H9 (cell line): ENCODE data around the gene MAP2K7. TPM values are rescaled to one million over a fixed set of nuclear protein-coding genes. Genes with fewer than 3 reads are reported as not detected.

Source experiments
- DNase-seq: peaks from one replicate; pipeline ENCODE4 v3.0.0-alpha.2; 2017
- H2AFZ ChIP-seq: one replicate; pipeline ENCODE4 v1.6.1; 2013; ENCODE audit warnings: mild to moderate bottlenecking, low read length, control low read depth, moderate library complexity
- H2AK5ac ChIP-seq: 2 replicates; pipeline ENCODE4 v1.6.1; 2013; ENCODE audit warnings: low read length, control low read depth, mixed read lengths; ENCODE audit not compliant: insufficient read length
- H2BK120ac ChIP-seq: one replicate; pipeline ENCODE4 v1.6.1; 2013; ENCODE audit warnings: low read depth, mild to moderate bottlenecking, low read length, control low read depth, inconsistent platforms; ENCODE audit not compliant: poor library complexity, severe bottlenecking
- H2BK12ac ChIP-seq: 2 replicates; pipeline ENCODE4 v1.6.1; 2013; ENCODE audit warnings: low read length, control low read depth, mixed read lengths, low read depth; ENCODE audit not compliant: insufficient read length
- H2BK15ac ChIP-seq: 2 replicates; pipeline ENCODE4 v1.6.1; 2013; ENCODE audit warnings: low read depth, low read length, control low read depth
- H2BK20ac ChIP-seq: one replicate; pipeline ENCODE4 v1.6.1; 2013; ENCODE audit warnings: low read depth, mild to moderate bottlenecking, low read length, control low read depth, inconsistent platforms; ENCODE audit not compliant: poor library complexity, severe bottlenecking
- H2BK5ac ChIP-seq: 2 replicates; pipeline ENCODE4 v1.6.1; 2013; ENCODE audit warnings: low read length, control low read depth, mixed read lengths; ENCODE audit not compliant: insufficient read length
- H3K14ac ChIP-seq: 2 replicates; pipeline ENCODE4 v1.6.1; 2013; ENCODE audit warnings: low read length, control low read depth; ENCODE audit not compliant: insufficient read depth
- H3K18ac ChIP-seq: 2 replicates; pipeline ENCODE4 v1.6.1; 2013; ENCODE audit warnings: low read depth, mild to moderate bottlenecking, mixed read lengths, low read length, control low read depth; ENCODE audit not compliant: insufficient read length
- H3K23ac ChIP-seq: 2 replicates; pipeline ENCODE4 v1.6.1; 2013; ENCODE audit warnings: low read length, control low read depth, mixed read lengths, low read depth; ENCODE audit not compliant: insufficient read length
- H3K23me2 ChIP-seq: 2 replicates; pipeline ENCODE4 v1.6.1; 2013; ENCODE audit warnings: low read depth, mild to moderate bottlenecking, mixed read lengths, low read length, control low read depth; ENCODE audit not compliant: insufficient read length, poor library complexity, severe bottlenecking
- H3K27ac ChIP-seq: 2 replicates; pipeline ENCODE4 v1.5.1; 2013; ENCODE audit warnings: low read length, control low read depth, mixed read lengths, low read depth; ENCODE audit not compliant: insufficient read length
- H3K27me3 ChIP-seq: 2 replicates; pipeline ENCODE4 v1.6.1; 2013; ENCODE audit warnings: low read length, control low read depth, inconsistent platforms; ENCODE audit not compliant: insufficient read depth
- H3K4ac ChIP-seq: 2 replicates; pipeline ENCODE4 v1.6.1; 2013; ENCODE audit warnings: low read depth, mild to moderate bottlenecking, control low read depth, inconsistent platforms, low read length, moderate library complexity
- H3K4me1 ChIP-seq: 2 replicates; pipeline ENCODE4 v1.6.1; 2013; ENCODE audit warnings: low read length, control low read depth, inconsistent platforms; ENCODE audit not compliant: insufficient read depth
- H3K4me2 ChIP-seq: 2 replicates; pipeline ENCODE4 v1.6.1; 2013; ENCODE audit warnings: low read length, control low read depth, mixed read lengths; ENCODE audit not compliant: insufficient read length, insufficient read depth
- H3K56ac ChIP-seq: 2 replicates; pipeline ENCODE4 v1.6.1; 2013; ENCODE audit warnings: low read depth, mild to moderate bottlenecking, mixed read lengths, low read length, control low read depth; ENCODE audit not compliant: insufficient read length
- H3K79me1 ChIP-seq: 2 replicates; pipeline ENCODE4 v1.6.1; 2013; ENCODE audit warnings: low read depth, mild to moderate bottlenecking, moderate library complexity, low read length, control low read depth, inconsistent platforms; ENCODE audit not compliant: insufficient read depth, poor library complexity, severe bottlenecking
- H3K79me2 ChIP-seq: 2 replicates; pipeline ENCODE4 v1.6.1; 2013; ENCODE audit warnings: low read length, control low read depth, inconsistent platforms; ENCODE audit not compliant: insufficient read depth
- H3K9ac ChIP-seq: 2 replicates; pipeline ENCODE4 v1.6.1; 2013; ENCODE audit warnings: low read length, control low read depth, mixed read lengths; ENCODE audit not compliant: insufficient read length; ENCODE audit errors: extremely low read depth
- H3K9me3 ChIP-seq: one replicate; pipeline ENCODE4 v1.6.1; 2013; ENCODE audit warnings: low read depth, low read length, inconsistent platforms; ENCODE audit not compliant: control insufficient read depth
- H3T11ph ChIP-seq: one replicate; pipeline ENCODE4 v1.6.1; 2013; ENCODE audit warnings: mild to moderate bottlenecking, low read length, control low read depth, inconsistent platforms
- H4K20me1 ChIP-seq: one replicate; pipeline ENCODE4 v1.6.1; 2013; ENCODE audit not compliant: control insufficient read depth, insufficient read length, insufficient read depth
- H4K5ac ChIP-seq: 2 replicates; pipeline ENCODE4 v1.6.1; 2013; ENCODE audit warnings: low read depth, mild to moderate bottlenecking, mixed read lengths, low read length, control low read depth; ENCODE audit not compliant: insufficient read length
- H4K8ac ChIP-seq: replicated peaks from 2 replicates; pipeline ENCODE4 v1.6.1; 2013; ENCODE audit warnings: low read length, control low read depth, mixed read lengths, low read depth; ENCODE audit not compliant: insufficient read length
- H4K91ac ChIP-seq: 2 replicates; pipeline ENCODE4 v1.6.1; 2013; ENCODE audit warnings: low read depth, mild to moderate bottlenecking, moderate library complexity, mixed read lengths, low read length, control low read depth; ENCODE audit not compliant: insufficient read length
- H3K27ac Mint-ChIP-seq, 3 experiments: 2 replicates in 2 of 3; 3 replicates in 1 of 3; pipeline ENCODE4 v1.8.0; 2020 to 2021; ENCODE audit warnings: mixed read lengths in 3 of 3, mild to moderate bottlenecking in 1 of 3, moderate library complexity in 1 of 3
- H3K27me3 Mint-ChIP-seq: 2 replicates; pipeline ENCODE4 v1.8.0; 2021; ENCODE audit warnings: low read depth, mild to moderate bottlenecking, moderate library complexity, mixed read lengths
- H3K36me3 Mint-ChIP-seq, 3 experiments: 2 replicates in 2 of 3; 3 replicates in 1 of 3; pipeline ENCODE4 v1.8.0; 2020 to 2021; ENCODE audit warnings: low read depth in 3 of 3, mixed read lengths in 3 of 3; ENCODE audit not compliant: insufficient read depth in 1 of 3
- H3K4me1 Mint-ChIP-seq, 2 experiments: 2 replicates each; pipeline ENCODE4 v1.8.0; 2020; ENCODE audit warnings: mixed read lengths in 2 of 2
- H3K4me3 Mint-ChIP-seq, 2 experiments: 2 replicates in 1 of 2; 3 replicates in 1 of 2; pipeline ENCODE4 v1.8.0; 2020 to 2021; ENCODE audit warnings: mild to moderate bottlenecking in 2 of 2, mixed read lengths in 2 of 2, moderate library complexity in 1 of 2
- H3K9me3 Mint-ChIP-seq, 2 experiments: 2 replicates in 1 of 2; 3 replicates in 1 of 2; pipeline ENCODE4 v1.8.0; 2020; ENCODE audit warnings: mild to moderate bottlenecking in 2 of 2, mixed read lengths in 2 of 2, moderate library complexity in 1 of 2
- CTCF ChIP-seq: fragments of 200-600 bp; sonication (generic); conservative IDR thresholded peaks from 3 replicates; pipeline ENCODE4 v1.8.0; 2021; ENCODE audit warnings: antibody characterized with exemption, mild to moderate bottlenecking
- WGBS: extraction: QIAGEN DNeasy Blood & Tissue Kit; methylation state at CpG from one replicate; pipeline ENCODE4 v1.1.7; 2013; ENCODE audit warnings: missing lambda C conversion rate, low lambda C conversion rate, mixed read lengths; ENCODE audit not compliant: insufficient read length; ENCODE audit errors: extremely low coverage; 5-methylcytosine and 5-hydroxymethylcytosine counted together
- total RNA-seq: library from RNA; stranded (reverse); gene quantifications from 2 replicates; pipeline ENCODE4 v1.2.1, GENCODE V29; 2021

MAP2K7 gene
- total RNA-seq, 1 experiment from 2014 or later, result 48.1 TPM

DNA sequence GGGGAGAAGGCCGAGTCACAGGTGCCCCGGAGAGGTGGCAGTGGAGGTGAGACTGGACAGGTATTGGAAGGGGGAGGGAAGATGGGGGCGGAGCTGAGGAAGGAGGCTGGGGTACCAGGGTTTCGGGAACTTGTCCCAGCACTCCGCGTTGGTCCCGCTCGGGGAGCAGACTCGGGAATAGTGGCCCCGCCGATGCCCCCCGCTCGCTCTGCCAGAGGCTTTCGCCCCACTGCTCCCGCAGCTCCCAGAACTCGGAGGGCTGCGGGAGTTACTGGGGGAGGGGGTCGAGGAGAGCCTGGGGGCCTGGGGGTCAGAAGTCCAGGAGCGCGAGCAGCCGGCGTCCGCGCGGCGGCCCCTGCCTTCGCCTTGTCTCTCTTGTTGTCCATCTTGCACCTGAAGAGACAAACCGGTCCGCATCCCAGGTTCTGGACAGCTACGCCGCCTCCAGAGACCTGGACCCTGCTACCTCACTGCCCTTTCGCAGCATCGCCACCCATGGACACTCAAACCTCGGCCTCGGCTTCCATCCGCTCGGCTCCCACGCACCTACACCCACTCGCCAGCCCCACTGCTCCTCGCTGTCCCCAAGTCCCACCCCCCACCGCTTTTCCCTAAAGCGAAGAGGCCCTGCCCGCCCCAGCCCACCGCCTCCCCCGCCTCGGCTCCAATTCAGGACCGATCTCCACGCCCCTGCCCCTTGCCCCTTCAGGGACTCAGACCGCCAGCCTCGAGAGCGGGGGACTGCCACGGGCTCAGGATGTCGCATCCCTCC is 30.2 kb upstream of the MAP2K7 start:
- H2AK5ac ChIP-seq, result no peak overlapping the region
- no peaks in the 10 kb centered on the region for H3K9me3 ChIP-seq
- H2BK5ac ChIP-seq, result no peak overlapping the region
- Mint-ChIP-seq H3K27me3 (peaks cover 12% of the 10 kb centered on the region), H3K27ac (peak overlapping the region in 1 of 3 experiments; percentile 82; a peak in 1 of 7 replicates), H3K4me3 (peak overlapping the region; percentile 82 to 97), H3K4me1 (peaks cover 17 to 27% of the 10 kb centered on the region in 2 experiments), H3K9me3 (no peaks in the 10 kb centered on the region), H3K36me3 (peaks cover 0 to 6% (median 5%) of the 10 kb centered on the region in 3 experiments; a peak in 4 of 7 replicates)
- no peak overlapping the region for H3K27ac ChIP-seq
- no peak overlapping the region for H2BK12ac ChIP-seq
- no CpG with 5 or more reads among the region's 53 CpGs for WGBS
- no peak overlapping the region for H3K4ac ChIP-seq
- no peak overlapping the region for H4K91ac ChIP-seq
- peaks cover 19% of the 10 kb centered on the region for H3K23me2 ChIP-seq
- H3T11ph ChIP-seq, result no peak overlapping the region
- TF ChIP-seq CTCF, result no peak
- no peak overlapping the region for H3K56ac ChIP-seq
- H4K8ac ChIP-seq, result no peak overlapping the region
- no peaks in the 10 kb centered on the region for H3K79me1 ChIP-seq
- H2BK20ac ChIP-seq, result no peak overlapping the region
- H3K79me2 ChIP-seq, result no peaks in the 10 kb centered on the region
- H3K18ac ChIP-seq, result peak overlapping the region; percentile 75
- peaks cover 1% of the 10 kb centered on the region; the same call in 1 of the 2 replicates for H3K27me3 ChIP-seq
- H2AFZ ChIP-seq, result no peak overlapping the region
- no peak overlapping the region for H3K23ac ChIP-seq
- peak overlapping the region; percentile 88 for H3K14ac ChIP-seq
- H3K9ac ChIP-seq, result peak overlapping the region; percentile 20
- H3K4me2 ChIP-seq, result peak overlapping the region; percentile 71
- no peaks in the 10 kb centered on the region; the same call in 1 of the 2 replicates for H3K4me1 ChIP-seq
- no peak for DNase-seq
- H2BK15ac ChIP-seq, result no peak overlapping the region
- no peaks in the 10 kb centered on the region for H4K20me1 ChIP-seq
- H4K5ac ChIP-seq, result no peak overlapping the region
- H2BK120ac ChIP-seq, result no peak overlapping the region
